Fibroblast of pulmonary artery (primary cell): ENCODE data around the gene SCAI.

Source experiments
- DNase-seq: peaks from one replicate; pipeline ENCODE4 v3.0.0-alpha.2; 2010; ENCODE audit warnings: low read depth
- H3K4me3 ChIP-seq: replicated peaks from 2 replicates; pipeline ENCODE4 v1.5.1; 2011; ENCODE audit warnings: low read depth, mild to moderate bottlenecking, control low read depth, low read length, moderate library complexity
- TF ChIP-seq, protein P1 (sequence below): IDR thresholded peaks from 2 replicates; pipeline ENCODE4 v1.5.1; 2011; ENCODE audit warnings: mild to moderate bottlenecking, control low read depth, low read length, inconsistent platforms; ENCODE audit errors: missing control alignments

Gene SCAI

DNA sequence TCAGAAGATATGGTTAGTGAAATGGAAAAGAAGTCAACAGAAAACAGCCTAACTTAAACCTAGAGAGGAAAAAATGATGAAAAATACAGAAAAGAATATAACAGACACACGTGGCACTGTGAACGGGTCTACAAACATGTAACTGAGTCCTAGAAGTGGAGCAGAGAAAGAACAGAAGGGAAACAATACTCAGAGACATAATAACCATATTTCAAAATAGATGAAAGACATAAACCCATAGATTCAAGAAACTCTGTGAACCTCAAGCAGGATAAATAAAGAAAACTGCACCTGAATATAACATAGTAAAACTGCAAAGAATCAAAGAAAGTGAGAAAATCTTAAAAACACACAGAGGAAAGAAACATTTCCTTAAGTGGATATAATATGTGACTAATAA lies 134.7 kb downstream of the SCAI start:
- TF ChIP-seq, protein P1, sequence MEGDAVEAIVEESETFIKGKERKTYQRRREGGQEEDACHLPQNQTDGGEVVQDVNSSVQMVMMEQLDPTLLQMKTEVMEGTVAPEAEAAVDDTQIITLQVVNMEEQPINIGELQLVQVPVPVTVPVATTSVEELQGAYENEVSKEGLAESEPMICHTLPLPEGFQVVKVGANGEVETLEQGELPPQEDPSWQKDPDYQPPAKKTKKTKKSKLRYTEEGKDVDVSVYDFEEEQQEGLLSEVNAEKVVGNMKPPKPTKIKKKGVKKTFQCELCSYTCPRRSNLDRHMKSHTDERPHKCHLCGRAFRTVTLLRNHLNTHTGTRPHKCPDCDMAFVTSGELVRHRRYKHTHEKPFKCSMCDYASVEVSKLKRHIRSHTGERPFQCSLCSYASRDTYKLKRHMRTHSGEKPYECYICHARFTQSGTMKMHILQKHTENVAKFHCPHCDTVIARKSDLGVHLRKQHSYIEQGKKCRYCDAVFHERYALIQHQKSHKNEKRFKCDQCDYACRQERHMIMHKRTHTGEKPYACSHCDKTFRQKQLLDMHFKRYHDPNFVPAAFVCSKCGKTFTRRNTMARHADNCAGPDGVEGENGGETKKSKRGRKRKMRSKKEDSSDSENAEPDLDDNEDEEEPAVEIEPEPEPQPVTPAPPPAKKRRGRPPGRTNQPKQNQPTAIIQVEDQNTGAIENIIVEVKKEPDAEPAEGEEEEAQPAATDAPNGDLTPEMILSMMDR, result no peak
- DNase-seq, result no peak
- H3K4me3 ChIP-seq, result no peak overlapping the region

DNA sequence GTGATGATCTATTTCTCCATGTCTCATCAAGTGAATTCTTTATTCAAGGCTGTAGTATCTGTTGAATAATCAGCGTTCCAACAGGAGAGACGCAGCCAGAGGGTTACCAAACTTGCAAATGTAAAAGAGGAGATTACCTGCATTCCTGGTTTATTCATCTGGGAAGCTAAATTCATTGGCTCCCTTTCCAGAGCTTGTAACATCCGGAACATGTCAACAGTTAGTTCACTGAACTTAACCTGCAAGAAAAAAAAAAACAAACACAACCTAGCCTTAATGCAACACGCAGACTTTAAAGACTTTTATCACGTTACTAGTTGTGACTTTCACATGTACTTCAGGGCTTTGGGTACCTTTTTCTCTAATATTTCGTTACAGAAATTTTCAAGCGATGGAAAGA lies 140.0 kb downstream of the SCAI start:
- TF ChIP-seq, protein P1, result no peak
- DNase-seq, result no peak

DNA sequence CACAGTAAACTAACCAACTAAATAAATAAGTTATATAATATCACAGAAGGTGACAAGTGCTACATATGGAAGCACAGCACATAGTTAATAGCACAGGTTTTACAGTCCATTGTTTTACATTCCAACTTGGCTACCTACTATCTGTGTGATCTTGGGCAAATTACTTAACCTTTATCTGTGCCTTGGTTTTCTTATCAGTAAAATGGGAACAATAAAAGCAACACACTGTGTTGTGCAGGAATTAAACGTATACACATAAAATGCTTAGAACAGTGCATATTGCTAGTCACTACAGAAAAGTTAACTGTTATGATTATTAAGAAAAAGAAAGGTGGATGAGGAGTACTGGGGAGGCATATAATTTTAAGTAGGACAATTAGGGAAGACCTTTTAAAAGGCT lies 159.6 kb downstream of the SCAI start:
- no peak for DNase-seq
- TF ChIP-seq, protein P1, result no peak
- H3K4me3 ChIP-seq, result no peak overlapping the region

More for the DNA sequence above, 140.0 kb downstream of the SCAI start:
- H3K4me3 ChIP-seq, result no peak overlapping the region

DNA sequence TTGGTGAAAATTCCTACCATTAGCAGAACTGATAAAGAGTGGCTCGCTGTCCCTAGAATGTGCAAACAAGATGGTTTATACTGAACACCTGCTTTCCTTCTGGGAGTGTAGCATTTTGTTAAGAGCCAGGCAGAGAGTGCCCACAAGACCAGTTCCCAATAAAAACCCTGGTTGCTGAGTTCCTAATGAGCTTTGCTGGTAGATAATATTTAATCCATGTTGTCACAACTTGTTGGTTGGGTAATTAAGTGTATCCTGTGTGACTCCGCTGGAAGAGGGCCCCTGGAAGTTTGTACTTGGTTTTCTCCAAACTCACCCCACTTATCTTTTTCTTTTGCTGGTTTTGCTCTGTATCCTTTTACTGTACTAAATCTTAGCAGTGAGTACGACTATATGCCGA lies 162.9 kb downstream of the SCAI start:
- no peak overlapping the region for H3K4me3 ChIP-seq
- no peak for DNase-seq
- TF ChIP-seq, protein P1, result no peak

DNA sequence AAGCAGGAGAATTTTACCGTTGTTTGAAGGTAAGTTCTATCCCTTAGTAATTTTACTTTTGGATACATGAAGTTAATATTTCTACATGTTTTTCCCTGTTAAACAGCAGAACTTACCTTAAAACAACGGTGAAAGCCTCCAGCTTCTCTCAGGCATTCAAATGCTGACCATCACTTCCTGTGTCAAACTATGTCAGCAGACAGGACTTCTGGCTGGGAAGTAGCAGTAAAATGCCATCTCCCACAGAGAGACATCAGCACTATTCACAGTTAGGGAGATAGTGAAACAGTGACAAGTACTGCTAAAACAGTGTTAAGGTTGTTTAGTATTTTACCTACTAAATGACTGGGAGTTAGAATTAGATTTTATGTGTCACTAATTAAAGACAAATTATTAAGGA lies 168.2 kb downstream of the SCAI start:
- peak; percentile 26 for DNase-seq
- TF ChIP-seq, protein P1, result no peak

DNA sequence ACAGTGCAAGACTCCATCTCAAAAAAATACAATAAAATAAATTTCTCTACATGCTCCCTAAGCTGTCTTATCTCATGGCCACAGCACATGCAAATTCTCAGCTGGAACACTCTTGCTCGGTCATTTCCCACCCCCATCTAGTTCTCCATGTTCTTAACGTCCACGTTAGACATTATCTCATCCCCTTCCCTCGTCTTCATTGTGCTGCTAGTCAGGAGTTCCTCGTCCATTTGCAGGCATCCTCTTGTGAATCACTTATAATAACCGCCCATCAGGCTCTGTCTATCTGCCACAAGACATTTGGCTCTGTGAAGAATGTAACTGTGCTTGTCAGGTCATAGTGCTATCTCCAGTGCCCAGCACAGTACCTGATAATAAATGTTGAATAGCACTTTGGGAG lies 169.5 kb downstream of the SCAI start:
- no peak overlapping the region for H3K4me3 ChIP-seq
- no peak for DNase-seq
- TF ChIP-seq, protein P1, result no peak

More for the DNA sequence above, 168.2 kb downstream of the SCAI start:
- H3K4me3 ChIP-seq, result no peak overlapping the region

DNA sequence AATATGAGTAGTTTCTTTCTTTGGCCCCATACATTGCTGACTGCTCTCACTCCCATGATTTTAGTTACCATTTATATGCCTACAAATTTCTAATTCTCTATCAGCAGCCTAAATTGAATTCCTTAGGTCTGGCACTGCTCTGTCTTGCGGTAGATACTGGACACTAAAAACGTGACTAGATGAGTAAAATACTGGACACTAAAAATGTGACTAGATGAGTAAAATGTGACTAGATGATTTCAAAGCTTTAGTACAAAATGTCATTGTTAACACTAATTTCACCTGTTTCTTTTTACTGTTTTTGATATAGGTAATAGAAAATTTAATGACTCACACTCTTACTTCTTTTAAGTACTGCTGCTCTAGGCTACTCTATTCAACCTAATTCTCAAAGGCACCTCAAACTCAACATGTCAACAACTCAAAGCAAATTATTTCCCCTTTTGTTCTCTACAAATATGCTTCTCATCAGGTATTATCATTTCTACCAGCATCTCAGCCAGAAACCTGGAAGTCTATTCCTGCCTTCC lies 171.0 kb downstream of the SCAI start:
- DNase-seq, result no peak
- TF ChIP-seq, protein P1, result no peak
- H3K4me3 ChIP-seq, result no peak overlapping the region
